Glutamatergic neuron (in vitro differentiated cells): Measurements from ENCODE around the gene CCNY. TPM values are rescaled to one million over a fixed set of nuclear protein-coding genes. Genes with fewer than 3 reads are reported as not detected.

ENCODE experiments used
- DNase-seq: peaks from one replicate; pipeline ENCODE4 v3.0.0; 2022
- H3K27ac Mint-ChIP-seq: one replicate; pipeline ENCODE4 v1.8.0; 2020; ENCODE audit warnings: mild to moderate bottlenecking, mixed read lengths, inconsistent platforms; ENCODE audit not compliant: unreplicated experiment
- H3K27me3 Mint-ChIP-seq: one replicate; pipeline ENCODE4 v1.8.0; 2020; ENCODE audit warnings: mild to moderate bottlenecking, moderate library complexity, mixed read lengths, inconsistent platforms; ENCODE audit not compliant: unreplicated experiment
- H3K36me3 Mint-ChIP-seq: one replicate; pipeline ENCODE4 v1.8.0; 2020; ENCODE audit warnings: mild to moderate bottlenecking, mixed read lengths, inconsistent platforms; ENCODE audit not compliant: unreplicated experiment
- H3K4me1 Mint-ChIP-seq: one replicate; pipeline ENCODE4 v1.8.0; 2020; ENCODE audit warnings: mild to moderate bottlenecking, low read depth, mixed read lengths, inconsistent platforms; ENCODE audit not compliant: unreplicated experiment
- H3K4me3 Mint-ChIP-seq: one replicate; pipeline ENCODE4 v1.8.0; 2020; ENCODE audit warnings: mild to moderate bottlenecking, mixed read lengths, inconsistent platforms; ENCODE audit not compliant: unreplicated experiment
- H3K9me3 Mint-ChIP-seq: one replicate; pipeline ENCODE4 v1.8.0; 2020; ENCODE audit warnings: mild to moderate bottlenecking, moderate library complexity, mixed read lengths, inconsistent platforms; ENCODE audit not compliant: unreplicated experiment
- CTCF ChIP-seq: fragments of 200-600 bp; sonication (generic); IDR thresholded peaks from one replicate; pipeline ENCODE4 v1.5.0; 2021; ENCODE audit not compliant: partially characterized antibody, unreplicated experiment
- total RNA-seq: library from RNA; stranded (reverse); fragmentation: NEBNext Ultra II Directional; extraction: Animal tissue kit (Norgen Biotek cat#: 25700); gene quantifications from one replicate; pipeline ENCODE4 v1.2.1, GENCODE V29; 2021; ENCODE audit not compliant: unreplicated experiment

CCNY gene
- total RNA-seq, 1 donor from 2014 or later: 219 TPM

GRCh38 chr10:35339942-35340341 is 3.6 kb downstream of the CCNY start:
- DNase-seq: no peak
- Mint-ChIP-seq H3K4me3 (peak overlapping the region; percentile 94), H3K4me1 (peaks cover 34% of the 10 kb centered on the region), H3K9me3 (peaks cover 24% of the 10 kb centered on the region), H3K27ac (peak overlapping the region; percentile 92), H3K27me3 (peaks cover 21% of the 10 kb centered on the region), H3K36me3 (no peaks in the 10 kb centered on the region)
- TF ChIP-seq CTCF: no peak

- Mint-ChIP-seq H3K4me1 (peaks cover 36% of the 10 kb centered on the region), H3K27ac (peak overlapping the region; percentile 83), H3K36me3 (no peaks in the 10 kb centered on the region), H3K27me3 (peaks cover 12% of the 10 kb centered on the region), H3K4me3 (peak overlapping the region; percentile 85), H3K9me3 (peaks cover 19% of the 10 kb centered on the region)
- DNase-seq: peak; percentile 69
- no peak for TF ChIP-seq CTCF
These were observed 4.7 kb downstream of the CCNY start for GRCh38 chr10:35340975-35341374.

GRCh38 chr10:35341521-35341920 is 5.2 kb downstream of the CCNY start:
- Mint-ChIP-seq H3K27ac (peak overlapping the region; percentile 75), H3K4me1 (peaks cover 41% of the 10 kb centered on the region), H3K27me3 (peaks cover 12% of the 10 kb centered on the region), H3K36me3 (no peaks in the 10 kb centered on the region), H3K4me3 (peak overlapping the region; percentile 85), H3K9me3 (peaks cover 19% of the 10 kb centered on the region)
- DNase-seq: no peak
- TF ChIP-seq CTCF: no peak

- H3K36me3 Mint-ChIP-seq: no peaks in the 10 kb centered on the region
- H3K4me1 Mint-ChIP-seq: peaks cover 46% of the 10 kb centered on the region
- peak overlapping the region; percentile 22 for H3K27ac Mint-ChIP-seq
- no peak for DNase-seq
- no peak for TF ChIP-seq CTCF
- peaks cover 12% of the 10 kb centered on the region for H3K27me3 Mint-ChIP-seq
- peak overlapping the region; percentile 85 for H3K4me3 Mint-ChIP-seq
- peaks cover 19% of the 10 kb centered on the region for H3K9me3 Mint-ChIP-seq
These were observed 6.0 kb downstream of the CCNY start for GRCh38 chr10:35342183-35342753.

- DNase-seq: no peak
- Mint-ChIP-seq H3K4me3 (peak overlapping the region; percentile 63), H3K9me3 (peaks cover 9% of the 10 kb centered on the region), H3K36me3 (no peaks in the 10 kb centered on the region), H3K27ac (no peak overlapping the region), H3K27me3 (peaks cover 8% of the 10 kb centered on the region), H3K4me1 (peaks cover 58% of the 10 kb centered on the region)
- TF ChIP-seq CTCF: no peak
These were observed 7.4 kb downstream of the CCNY start for GRCh38 chr10:35343739-35344138.
